ENCODE data around the gene KRTAP5-3. TPM values are rescaled to one million over a fixed set of nuclear protein-coding genes. Genes with fewer than 3 reads are reported as not detected.

The KRTAP5-3 gene
- total and polyA plus RNA-seq, 2 donors (not counting 1 experiment from before 2014, with no cell fraction given) = not detected

- TF ChIP-seq CTCF (IDR thresholded peaks at IDR 0.05) = no peak
- TF ChIP-seq EZH2 (IDR thresholded peaks at IDR 0.05; ENCODE audit: borderline replicate concordance, insufficient read depth, low read depth, low read length, poor library complexity, severe bottlenecking) = no peak
- no peaks in the 10 kb centered on the region for H3K9me3 Mint-ChIP-seq (ENCODE audit: insufficient read depth)
- H3K4me1 Mint-ChIP-seq = peaks cover 7% of the 10 kb centered on the region
- Histone ChIP-seq H3K36me3 (replicated peaks in 1 of 2; ENCODE audit: control extremely low read depth in 1 of 2, control insufficient read depth in 1 of 2, extremely low read depth in 1 of 2, insufficient read depth in 2 of 2, low read length in 1 of 2) (no peaks in the 10 kb centered on the region), H3K4me3 (ENCODE audit: control extremely low read depth in 1 of 5, extremely low read depth in 1 of 5, insufficient read depth in 1 of 5, low read depth in 2 of 5, low read length in 4 of 5) (no peak overlapping the region), H3K4me2 (replicated peaks; ENCODE audit: low read depth, low read length, poor library complexity, severe bottlenecking) (no peak overlapping the region), H3K27me3 (replicated peaks in 1 of 4; ENCODE audit: control extremely low read depth in 1 of 4, control insufficient read depth in 3 of 4, insufficient read depth in 4 of 4, low read length in 3 of 4) (peaks cover 0 to 30% (median 6%) of the 10 kb centered on the region in 4 experiments), H3K27ac (ENCODE audit: low read length in 2 of 2) (no peak overlapping the region), H2AFZ (ENCODE audit: insufficient read depth, low read depth, low read length, poor library complexity, severe bottlenecking) (no peak overlapping the region), H3K9me3 (ENCODE audit: control extremely low read depth in 1 of 3, control insufficient read depth in 2 of 3, insufficient read depth in 1 of 3, low read length in 2 of 3) (peaks cover 0 to 3% (median 0%) of the 10 kb centered on the region in 3 donors), H4K20me1 (ENCODE audit: control insufficient read depth, insufficient read depth, low read length, poor library complexity, severe bottlenecking) (no peaks in the 10 kb centered on the region), H3K4me1 (ENCODE audit: control insufficient read depth in 2 of 2, insufficient read depth in 2 of 2, low read length in 2 of 2) (peaks cover 0 to 10% of the 10 kb centered on the region in 2 donors), H3K9ac (ENCODE audit: low read length) (no peak overlapping the region), H3K79me2 (ENCODE audit: control insufficient read depth, insufficient read depth, low read length) (no peaks in the 10 kb centered on the region)
- DNase-seq (no peak), ATAC-seq (ENCODE audit: low read depth) (no peak)
- no peak overlapping the region for H3K4me3 Mint-ChIP-seq
- CTCF ChIA-PET = interaction anchor here (0.8 to 1.5 kb wide), 3 partner anchors 12 to 36 kb away, joined by 3 to 4 read pairs (median 3); no protein-coding TSS in a partner anchor
- H3K27ac Mint-ChIP-seq = no peak overlapping the region
- H3K27me3 Mint-ChIP-seq = peaks cover 27% of the 10 kb centered on the region
- 79% methylated on average over 26 of the region's 29 CpGs for WGBS (ENCODE audit: insufficient coverage)
- POLR2A ChIA-PET = interaction anchor here (0.5 kb wide), 1 partner anchor 12 kb away, joined by 5 read pairs; no protein-coding TSS in a partner anchor
- intact Hi-C loops (cut with micrococcal nuclease) = no loop called here
These were observed 50.1 kb downstream of the KRTAP5-3 start for GRCh38 chr11:1557904-1558774.

Other genes starting within 250 kb of the KRTAP5-3 start
- 0.79 and 1.5 TPM in 2 replicates for gene BRSK2, start 218.5 kb downstream of the KRTAP5-3 start, total RNA-seq
- gene BRSK2, start 218.5 kb downstream of the KRTAP5-3 start, polyA plus RNA-seq = 0.20 and 0.51 TPM in 2 replicates
- gene MOB2, start 121.7 kb downstream of the KRTAP5-3 start, total RNA-seq = 55.7 and 63.4 TPM in 2 replicates
- gene MOB2, start 121.7 kb downstream of the KRTAP5-3 start, polyA plus RNA-seq = 41.9 and 57.6 TPM in 2 replicates
- 4.3 and 5.2 TPM in 2 replicates for gene DUSP8, start 36.2 kb downstream of the KRTAP5-3 start, total RNA-seq
- 7.2 and 24.0 TPM in 2 replicates for gene DUSP8, start 36.2 kb downstream of the KRTAP5-3 start, polyA plus RNA-seq
- not detected in 2 replicates for gene KRTAP5-1, start 23.2 kb downstream of the KRTAP5-3 start, total RNA-seq
- gene KRTAP5-1, start 23.2 kb downstream of the KRTAP5-3 start, polyA plus RNA-seq = not detected in 2 replicates
- not detected in 2 replicates for gene KRTAP5-2, start 10.2 kb downstream of the KRTAP5-3 start, total RNA-seq
- 0.36 TPM in 1 of 2 replicates, not detected in the other for gene KRTAP5-2, start 10.2 kb downstream of the KRTAP5-3 start, polyA plus RNA-seq
- gene KRTAP5-4, start 13.7 kb upstream of the KRTAP5-3 start, total RNA-seq = not detected in 2 replicates
- gene KRTAP5-4, start 13.7 kb upstream of the KRTAP5-3 start, polyA plus RNA-seq = not detected in 2 replicates
- gene KRTAP5-5, start 21.3 kb upstream of the KRTAP5-3 start, total RNA-seq = not detected in 2 replicates
- gene KRTAP5-5, start 21.3 kb upstream of the KRTAP5-3 start, polyA plus RNA-seq = not detected in 2 replicates
- not detected in 2 replicates for gene KRTAP5-6, start 88.7 kb upstream of the KRTAP5-3 start, total RNA-seq
- gene KRTAP5-6, start 88.7 kb upstream of the KRTAP5-3 start, polyA plus RNA-seq = not detected in 2 replicates
- 1.1 and 1.7 TPM in 2 replicates for gene IFITM10, start 142.1 kb upstream of the KRTAP5-3 start, total RNA-seq
- gene IFITM10, start 142.1 kb upstream of the KRTAP5-3 start, polyA plus RNA-seq = 0.09 and 0.17 TPM in 2 replicates
- gene CTSD, start 155.5 kb upstream of the KRTAP5-3 start, total RNA-seq = 80.4 and 83.5 TPM in 2 replicates
- gene CTSD, start 155.5 kb upstream of the KRTAP5-3 start, polyA plus RNA-seq = 33.5 and 42.2 TPM in 2 replicates
- not detected in 2 replicates for gene SYT8, start 226.5 kb upstream of the KRTAP5-3 start, total RNA-seq
- not detected in 2 replicates for gene SYT8, start 226.5 kb upstream of the KRTAP5-3 start, polyA plus RNA-seq
- gene TNNI2, start 230.5 kb upstream of the KRTAP5-3 start, total RNA-seq = 1.6 and 2.9 TPM in 2 replicates
- 12.9 and 28.6 TPM in 2 replicates for gene TNNI2, start 230.5 kb upstream of the KRTAP5-3 start, polyA plus RNA-seq
- 445 and 446 TPM in 2 replicates for gene LSP1, start 244.6 kb upstream of the KRTAP5-3 start, total RNA-seq
- 184 and 249 TPM in 2 replicates for gene LSP1, start 244.6 kb upstream of the KRTAP5-3 start, polyA plus RNA-seq